ENCODE measurements around the gene MUC15. TPM values are rescaled to one million over a fixed set of nuclear protein-coding genes. Genes with fewer than 3 reads are reported as not detected.
"Not testable (repeated sequence)": the region's sequence is repeated elsewhere in the genome, so short reads cannot be mapped to it uniquely, and the experiment has no call there.

MUC15 gene
- total RNA-seq, 1 donor from 2014 or later, result 10.5 TPM

GRCh38 chr11:26608507-26609146, 36.6 kb upstream of the MUC15 start:
- Histone ChIP-seq H3K4me3 (no peak overlapping the region), H3K27me3 (no peaks in the 10 kb centered on the region), H3K4me1 (no peaks in the 10 kb centered on the region), H3K36me3 (no peaks in the 10 kb centered on the region), H3K27ac (no peak overlapping the region), H3K9me3 (no peaks in the 10 kb centered on the region)
- no peak for DNase-seq
- intact Hi-C loops (cut with DNase I), result no loop called here
- ATAC-seq, result no peak
- no peak for TF ChIP-seq CTCF (IDR thresholded peaks at IDR 0.05)

GRCh38 chr11:26607725-26608506, 35.9 kb upstream of the MUC15 start:
- H3K4me1 ChIP-seq, result no peaks in the 10 kb centered on the region
- no peak overlapping the region for H3K4me3 ChIP-seq
- no peaks in the 10 kb centered on the region for H3K27me3 ChIP-seq
- ATAC-seq (no peak), DNase-seq (no peak)
- intact Hi-C loops (cut with DNase I), result no loop called here
- no peak overlapping the region for H3K27ac ChIP-seq
- no peaks in the 10 kb centered on the region for H3K36me3 ChIP-seq
- no peak for TF ChIP-seq CTCF (IDR thresholded peaks at IDR 0.05)
- no peaks in the 10 kb centered on the region for H3K9me3 ChIP-seq

- no peaks in the 10 kb centered on the region for H3K4me1 ChIP-seq
- H3K4me3 ChIP-seq, result no peak overlapping the region
- no peaks in the 10 kb centered on the region for H3K27me3 ChIP-seq
- DNase-seq (no peak), ATAC-seq (no peak)
- no peak overlapping the region for H3K27ac ChIP-seq
- no peaks in the 10 kb centered on the region for H3K9me3 ChIP-seq
- TF ChIP-seq CTCF (IDR thresholded peaks at IDR 0.05), result no peak
- intact Hi-C loops (cut with DNase I), result no loop called here
- no peaks in the 10 kb centered on the region for H3K36me3 ChIP-seq
Observed at GRCh38 chr11:26599876-26600434, 27.9 kb upstream of the MUC15 start.

GRCh38 chr11:26599425-26599824, 27.4 kb upstream of the MUC15 start:
- intact Hi-C loops (cut with DNase I), result no loop called here
- no peak for TF ChIP-seq CTCF (IDR thresholded peaks at IDR 0.05)
- Histone ChIP-seq H3K9me3 (no peaks in the 10 kb centered on the region), H3K4me1 (no peaks in the 10 kb centered on the region), H3K27ac (no peak overlapping the region), H3K27me3 (no peaks in the 10 kb centered on the region), H3K36me3 (no peaks in the 10 kb centered on the region), H3K4me3 (no peak overlapping the region)
- DNase-seq, result no peak
- no peak for ATAC-seq

GRCh38 chr11:26597899-26598298, 25.8 kb upstream of the MUC15 start:
- Histone ChIP-seq H3K4me3 (no peak overlapping the region), H3K4me1 (no peaks in the 10 kb centered on the region), H3K27me3 (no peaks in the 10 kb centered on the region), H3K36me3 (no peaks in the 10 kb centered on the region), H3K9me3 (no peaks in the 10 kb centered on the region), H3K27ac (no peak overlapping the region)
- no peak for TF ChIP-seq CTCF (IDR thresholded peaks at IDR 0.05)
- intact Hi-C loops (cut with DNase I), result no loop called here
- ATAC-seq, result no peak
- no peak for DNase-seq

- intact Hi-C loops (cut with DNase I); ATAC-seq; H3K9me3 ChIP-seq; DNase-seq; H3K4me1 ChIP-seq; H3K27ac ChIP-seq; H3K36me3 ChIP-seq; H3K27me3 ChIP-seq; H3K4me3 ChIP-seq: not testable (repeated sequence)
Observed at GRCh38 chr11:26597049-26597689, 25.1 kb upstream of the MUC15 start.

- DNase-seq; H3K36me3 ChIP-seq; H3K4me3 ChIP-seq; ATAC-seq; H3K4me1 ChIP-seq; H3K27me3 ChIP-seq; H3K27ac ChIP-seq; H3K9me3 ChIP-seq; intact Hi-C loops (cut with DNase I): not testable (repeated sequence)
Observed at GRCh38 chr11:26595207-26595865, 23.3 kb upstream of the MUC15 start.

All from upper lobe of right lung (tissue), 1 donor.